Endothelial cell of umbilical vein (primary cell): ENCODE measurements around the gene GPBAR1. TPM values are rescaled to one million over a fixed set of nuclear protein-coding genes. Genes with fewer than 3 reads are reported as not detected.

ENCODE experiments used
- BruUV-seq: library from RNA; stranded (reverse); fragments of 400-500 nt; replicated peaks from 2 replicates; lab custom pipeline; 2021; lab: Mats Ljungman, UMichigan
- CTCF ChIA-PET: fragments of 300-600, 350-600 bp; sonication (Branson Sonifier 250); formaldehyde crosslinking; loops from one replicate; lab custom pipeline; 2021; ENCODE audit warnings: antibody characterized with exemption, inconsistent platforms; lab: Charles Lee
- POLR2A ChIA-PET: fragments of 300-600, 350-600 bp; sonication (Branson Sonifier 250); formaldehyde crosslinking; loops from one replicate; lab custom pipeline; 2021; ENCODE audit warnings: antibody characterized with exemption, inconsistent platforms; lab: Charles Lee
- DNase-seq: peaks from one replicate; pipeline ENCODE4 v3.0.0-alpha.2; 2011; ENCODE audit warnings: low read depth, low spot score
- FAIRE-seq: peaks from 2 replicates; lab custom pipeline; 2011; peaks lifted over from hg19 to GRCh38; lab: Jason Lieb, UNC
- H2AFZ ChIP-seq: 2 replicates; pipeline ENCODE4 v1.6.0; 2012; ENCODE audit warnings: low read depth, low read length, control low read depth, inconsistent platforms
- H3K27ac ChIP-seq: 2 replicates; pipeline ENCODE4 v1.5.1; 2011; ENCODE audit warnings: low read depth, mild to moderate bottlenecking, control low read depth, low read length, moderate library complexity; ENCODE audit not compliant: insufficient read depth
- H3K27me3 ChIP-seq, 2 experiments: 2 replicates each; pipeline versions ENCODE4 v1.6.0 to v1.6.1; 2011; ENCODE audit warnings: low read length in 2 of 2, mixed read lengths in 1 of 2; ENCODE audit not compliant: control insufficient read depth in 2 of 2, insufficient read depth in 2 of 2
- H3K36me3 ChIP-seq, 2 experiments: 2 replicates in 1 of 2; 3 replicates in 1 of 2; pipeline ENCODE4 v1.5.1; 2011; ENCODE audit warnings: low read length in 2 of 2, mild to moderate bottlenecking in 1 of 2, moderate library complexity in 1 of 2; ENCODE audit not compliant: control insufficient read depth in 2 of 2, insufficient read depth in 2 of 2; ENCODE audit errors: extremely low read depth in 1 of 2
- H3K4me1 ChIP-seq: 3 replicates; pipeline ENCODE4 v1.5.1; 2011; ENCODE audit warnings: mild to moderate bottlenecking, low read length; ENCODE audit not compliant: control insufficient read depth, insufficient read depth; ENCODE audit errors: extremely low read depth
- H3K4me2 ChIP-seq: 2 replicates; pipeline ENCODE4 v1.6.1; 2011; ENCODE audit warnings: low read length, control low read depth, mixed read lengths; ENCODE audit not compliant: insufficient read depth
- H3K4me3 ChIP-seq, 3 experiments: fragments of 200-600 bp in 1 of 3; sonication (generic), shearing (Covaris generic) in 1 of 3; replicated peaks in 1 of 3; 2 replicates each; pipeline ENCODE4 v1.5.1; 2011 to 2016; ENCODE audit warnings: control low read depth in 3 of 3, low read length in 3 of 3, mild to moderate bottlenecking in 2 of 3, inconsistent platforms in 1 of 3, low read depth in 1 of 3, moderate library complexity in 1 of 3; ENCODE audit not compliant: insufficient read depth in 1 of 3
- H3K79me2 ChIP-seq: 2 replicates; pipeline ENCODE4 v1.6.0; 2012; ENCODE audit warnings: low read length, inconsistent platforms; ENCODE audit not compliant: control insufficient read depth, insufficient read depth
- H3K9ac ChIP-seq: replicated peaks from 2 replicates; pipeline ENCODE3; 2011; ENCODE audit warnings: low read length, control low read depth; ENCODE audit not compliant: insufficient read depth; ENCODE audit errors: extremely low read depth
- H3K9me1 ChIP-seq: replicated peaks from 3 replicates; pipeline ENCODE4 v1.6.0; 2011; ENCODE audit warnings: mild to moderate bottlenecking, low read length; ENCODE audit not compliant: control insufficient read depth, insufficient read depth; ENCODE audit errors: extremely low read depth
- H3K9me3 ChIP-seq: replicated peaks from 2 replicates; pipeline ENCODE4 v1.5.1; 2012; ENCODE audit warnings: low read length, inconsistent platforms; ENCODE audit not compliant: control insufficient read depth, insufficient read depth
- H4K20me1 ChIP-seq: replicated peaks from 2 replicates; pipeline ENCODE3; 2011; ENCODE audit warnings: mild to moderate bottlenecking, low read length; ENCODE audit not compliant: control insufficient read depth, insufficient read depth; ENCODE audit errors: extremely low read depth
- EZH2 ChIP-seq: IDR thresholded peaks from 2 replicates; pipeline ENCODE4 v1.6.1; 2012; ENCODE audit warnings: borderline replicate concordance, low read depth, mild to moderate bottlenecking, moderate library complexity, low read length, inconsistent platforms; ENCODE audit not compliant: severe bottlenecking
- FOS ChIP-seq: IDR thresholded peaks from 2 replicates; pipeline ENCODE4 v1.6.1; 2011; ENCODE audit warnings: mild to moderate bottlenecking, low read length, moderate library complexity, borderline replicate concordance; ENCODE audit not compliant: insufficient read depth
- GATA2 ChIP-seq: IDR thresholded peaks from 2 replicates; pipeline ENCODE4 v1.7.0; 2011; ENCODE audit warnings: low read depth, mild to moderate bottlenecking, moderate library complexity, mixed read lengths, low read length; ENCODE audit not compliant: insufficient read length, insufficient read depth
- JUN ChIP-seq: IDR thresholded peaks from 2 replicates; pipeline ENCODE4 v1.6.1; 2011; ENCODE audit warnings: borderline replicate concordance, low read depth; ENCODE audit not compliant: insufficient read length, insufficient read depth
- MAX ChIP-seq: IDR thresholded peaks from 2 replicates; pipeline ENCODE4 v1.6.1; 2011; ENCODE audit not compliant: insufficient read depth, insufficient read length
- MYC ChIP-seq: IDR thresholded peaks from one replicate; pipeline ENCODE4 v1.6.1; 2011; ENCODE audit warnings: mild to moderate bottlenecking, low read depth, low read length
- POLR2A ChIP-seq: IDR thresholded peaks from 2 replicates; pipeline ENCODE4 v1.6.1; 2012; ENCODE audit warnings: low read depth, mild to moderate bottlenecking, control low read depth, low read length
- POLR2AphosphoS5 ChIP-seq: IDR thresholded peaks from 2 replicates; pipeline ENCODE4 v1.6.1; 2012; ENCODE audit warnings: low read depth, mild to moderate bottlenecking, control low read depth, low read length, moderate library complexity; ENCODE audit not compliant: insufficient read depth
- dilution Hi-C: fragments of 300-500 bp; cut with MboI; formaldehyde crosslinking; loops from one replicate; pipeline ENCODE4 v1.15.0; 2019; ENCODE audit warnings: low sequenced_read_pairs; ENCODE audit not compliant: extremely low pct_ligation_motif_present
- intact Hi-C: fragments of 100-400 bp; cut with micrococcal nuclease; formaldehyde crosslinking; loops from one replicate; pipeline ENCODE4 v1.10.0; 2022
- polyA plus RNA-seq, 4 experiments: library from polyadenylated mRNA; depleted of rRNA in 3 of 4; stranded (reverse) in 3 of 4; unstranded in 1 of 4; fragments of >200 nt; gene quantifications; 2 replicates each; pipeline versions ENCODE4 v1.2.1 to v1.2.3, GENCODE V29; 2011 to 2012; ENCODE audit warnings: missing spikeins in 1 of 4
- total RNA-seq: library from RNA; stranded (reverse); gene quantifications from 2 replicates; pipeline ENCODE4 v1.2.3, GENCODE V29; 2021
- TF ChIP-seq, protein P1 (sequence below), 2 donors: IDR thresholded peaks; 1 replicate in 1 of 2; 2 replicates in 1 of 2; pipeline ENCODE4 v1.5.1; 2011; ENCODE audit warnings: low read length in 2 of 2, mild to moderate bottlenecking in 2 of 2, moderate library complexity in 2 of 2, control low read depth in 1 of 2, inconsistent platforms in 1 of 2, low read depth in 1 of 2; ENCODE audit not compliant: insufficient read depth in 1 of 2; ENCODE audit errors: extremely low read depth in 1 of 2

Gene GPBAR1
- total and polyA plus RNA-seq, 2 donors (not counting 3 experiments of a cell fraction or from before 2014, with no cell fraction given): 0.14 to 0.75 TPM

GRCh38 chr2:218244665-218245064 is 16.1 kb upstream of the GPBAR1 start:
- Histone ChIP-seq H3K27me3 (no peaks in the 10 kb centered on the region), H3K4me3 (no peak overlapping the region), H4K20me1 (peaks cover 3% of the 10 kb centered on the region), H3K9me3 (no peaks in the 10 kb centered on the region), H3K27ac (no peak overlapping the region), H3K9me1 (no peaks in the 10 kb centered on the region), H3K4me1 (no peaks in the 10 kb centered on the region), H3K79me2 (peaks cover 20% of the 10 kb centered on the region), H3K36me3 (peaks cover 55 to 56% of the 10 kb centered on the region in 2 experiments), H2AFZ (no peak overlapping the region), H3K9ac (no peak overlapping the region), H3K4me2 (no peak overlapping the region)
- FAIRE-seq (no peak), DNase-seq (no peak)
- POLR2A ChIA-PET: no interaction called here
- intact Hi-C loops (no loop called here), dilution Hi-C loops (no loop called here)
- no TSS peak for BruUV-seq
- CTCF ChIA-PET: no interaction called here
- no peak for TF ChIP-seq POLR2AphosphoS5
- TF ChIP-seq GATA2: no peak
- no peak for TF ChIP-seq FOS
- no peak for TF ChIP-seq MAX
- TF ChIP-seq POLR2A: no peak
- no peak for TF ChIP-seq EZH2
- no peak for TF ChIP-seq MYC
- TF ChIP-seq JUN: no peak
- TF ChIP-seq, protein P1, sequence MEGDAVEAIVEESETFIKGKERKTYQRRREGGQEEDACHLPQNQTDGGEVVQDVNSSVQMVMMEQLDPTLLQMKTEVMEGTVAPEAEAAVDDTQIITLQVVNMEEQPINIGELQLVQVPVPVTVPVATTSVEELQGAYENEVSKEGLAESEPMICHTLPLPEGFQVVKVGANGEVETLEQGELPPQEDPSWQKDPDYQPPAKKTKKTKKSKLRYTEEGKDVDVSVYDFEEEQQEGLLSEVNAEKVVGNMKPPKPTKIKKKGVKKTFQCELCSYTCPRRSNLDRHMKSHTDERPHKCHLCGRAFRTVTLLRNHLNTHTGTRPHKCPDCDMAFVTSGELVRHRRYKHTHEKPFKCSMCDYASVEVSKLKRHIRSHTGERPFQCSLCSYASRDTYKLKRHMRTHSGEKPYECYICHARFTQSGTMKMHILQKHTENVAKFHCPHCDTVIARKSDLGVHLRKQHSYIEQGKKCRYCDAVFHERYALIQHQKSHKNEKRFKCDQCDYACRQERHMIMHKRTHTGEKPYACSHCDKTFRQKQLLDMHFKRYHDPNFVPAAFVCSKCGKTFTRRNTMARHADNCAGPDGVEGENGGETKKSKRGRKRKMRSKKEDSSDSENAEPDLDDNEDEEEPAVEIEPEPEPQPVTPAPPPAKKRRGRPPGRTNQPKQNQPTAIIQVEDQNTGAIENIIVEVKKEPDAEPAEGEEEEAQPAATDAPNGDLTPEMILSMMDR (IDR thresholded peaks at IDR 0.05; ENCODE audit: extremely low read depth in 1 of 2, insufficient read depth in 1 of 2, low read depth in 1 of 2, low read length in 2 of 2): no peak
